Fibroblast of mammary gland (primary cell): ENCODE results near the gene IFNAR2.
"Not testable (repeated sequence)": the region's sequence is repeated elsewhere in the genome, so short reads cannot be mapped to it uniquely, and the experiment has no call there.

Experiments
- DNase-seq: peaks from one replicate; pipeline ENCODE4 v3.0.0-alpha.2; 2010; ENCODE audit warnings: low read depth
- H3K4me3 ChIP-seq: 2 replicates; pipeline ENCODE4 v1.5.1; 2011; ENCODE audit warnings: low read depth, mild to moderate bottlenecking, low read length, moderate library complexity; ENCODE audit not compliant: control insufficient read depth
- TF ChIP-seq, protein P1 (sequence below): conservative IDR thresholded peaks from 2 replicates; pipeline ENCODE4 v1.5.1; 2011; ENCODE audit warnings: low read depth, low read length, inconsistent platforms; ENCODE audit not compliant: control insufficient read depth, insufficient read depth

The IFNAR2 gene

DNA sequence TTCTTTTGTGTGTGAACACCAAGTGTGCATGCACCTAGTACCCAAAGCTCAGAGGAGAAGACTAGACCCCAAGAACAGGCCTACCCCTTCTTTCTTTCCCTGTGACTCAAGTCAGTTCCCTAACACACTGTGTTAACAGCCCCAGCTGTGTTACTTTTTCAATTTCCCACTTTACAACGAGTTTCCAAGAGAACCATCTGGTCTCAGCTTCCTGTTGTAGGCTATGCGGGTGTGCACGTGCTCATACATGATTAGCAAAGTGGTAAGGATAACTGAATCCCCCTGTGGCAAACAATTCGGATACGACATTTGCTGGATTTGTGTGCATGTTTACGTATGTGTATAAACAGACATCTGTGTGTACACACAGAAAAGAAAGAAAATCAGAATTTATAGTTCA, 17.9 kb downstream of the IFNAR2 start:
- TF ChIP-seq, protein P1, sequence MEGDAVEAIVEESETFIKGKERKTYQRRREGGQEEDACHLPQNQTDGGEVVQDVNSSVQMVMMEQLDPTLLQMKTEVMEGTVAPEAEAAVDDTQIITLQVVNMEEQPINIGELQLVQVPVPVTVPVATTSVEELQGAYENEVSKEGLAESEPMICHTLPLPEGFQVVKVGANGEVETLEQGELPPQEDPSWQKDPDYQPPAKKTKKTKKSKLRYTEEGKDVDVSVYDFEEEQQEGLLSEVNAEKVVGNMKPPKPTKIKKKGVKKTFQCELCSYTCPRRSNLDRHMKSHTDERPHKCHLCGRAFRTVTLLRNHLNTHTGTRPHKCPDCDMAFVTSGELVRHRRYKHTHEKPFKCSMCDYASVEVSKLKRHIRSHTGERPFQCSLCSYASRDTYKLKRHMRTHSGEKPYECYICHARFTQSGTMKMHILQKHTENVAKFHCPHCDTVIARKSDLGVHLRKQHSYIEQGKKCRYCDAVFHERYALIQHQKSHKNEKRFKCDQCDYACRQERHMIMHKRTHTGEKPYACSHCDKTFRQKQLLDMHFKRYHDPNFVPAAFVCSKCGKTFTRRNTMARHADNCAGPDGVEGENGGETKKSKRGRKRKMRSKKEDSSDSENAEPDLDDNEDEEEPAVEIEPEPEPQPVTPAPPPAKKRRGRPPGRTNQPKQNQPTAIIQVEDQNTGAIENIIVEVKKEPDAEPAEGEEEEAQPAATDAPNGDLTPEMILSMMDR, result no peak
- DNase-seq, result no peak
- H3K4me3 ChIP-seq, result no peak overlapping the region

- no peak overlapping the region for H3K4me3 ChIP-seq
- TF ChIP-seq, protein P1, result no peak
- DNase-seq, result no peak
Observed at GRCh38 chr21:33249331-33250002, 19.7 kb downstream of the IFNAR2 start.

- TF ChIP-seq, protein P1, result no peak
- no peak overlapping the region for H3K4me3 ChIP-seq
- DNase-seq, result no peak
Observed at GRCh38 chr21:33251119-33251518, 21.4 kb downstream of the IFNAR2 start.

GRCh38 chr21:33253382-33253781, 23.6 kb downstream of the IFNAR2 start:
- not testable (repeated sequence) for DNase-seq

DNA sequence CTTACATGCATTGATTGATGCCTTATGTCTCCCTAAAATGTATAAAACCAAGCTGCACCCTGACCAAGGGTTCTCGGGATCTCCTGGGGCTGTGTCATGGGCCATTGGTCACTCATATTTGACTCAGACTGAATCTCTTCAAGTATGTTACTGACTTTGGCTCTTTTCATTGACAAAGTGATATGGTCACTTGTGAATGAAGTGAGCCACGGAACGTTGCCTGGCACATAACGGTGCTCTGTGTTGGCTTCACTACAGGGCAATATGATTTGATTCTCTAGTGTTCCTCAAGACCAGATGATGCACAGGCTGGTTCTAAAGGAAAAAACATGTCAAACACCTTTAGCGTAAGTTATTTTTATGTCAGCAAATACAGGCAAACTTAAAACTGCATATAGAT, 25.0 kb downstream of the IFNAR2 start:
- TF ChIP-seq, protein P1, result no peak
- H3K4me3 ChIP-seq, result no peak overlapping the region

More at GRCh38 chr21:33253382-33253781, 23.6 kb downstream of the IFNAR2 start:
- not testable (repeated sequence) for H3K4me3 ChIP-seq

DNA sequence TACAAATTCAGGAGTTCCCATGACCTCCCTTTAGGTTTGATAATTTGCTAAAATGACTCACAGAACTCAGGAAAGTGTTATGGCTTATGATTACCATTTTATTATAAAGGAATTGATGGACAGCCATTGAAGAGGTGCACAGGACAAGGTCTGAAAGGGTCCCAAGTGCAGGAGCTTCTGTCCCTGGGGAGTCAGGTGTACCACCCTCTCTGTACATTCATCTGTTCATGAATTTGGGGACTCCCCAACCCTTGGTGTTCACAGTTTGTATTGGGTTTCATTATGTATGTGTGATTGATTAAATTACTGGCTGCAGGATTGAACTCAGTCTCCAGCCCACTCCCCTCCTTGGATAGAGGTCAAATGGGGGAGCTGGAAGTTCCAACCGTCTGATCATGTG, 25.7 kb downstream of the IFNAR2 start:
- no peak for DNase-seq
- H3K4me3 ChIP-seq, result no peak overlapping the region
- TF ChIP-seq, protein P1, result no peak

More for the DNA sequence above, 25.0 kb downstream of the IFNAR2 start:
- no peak for DNase-seq

GRCh38 chr21:33256019-33256418, 26.3 kb downstream of the IFNAR2 start:
- H3K4me3 ChIP-seq, result no peak overlapping the region
- DNase-seq, result no peak
- TF ChIP-seq, protein P1, result no peak
